Endothelial cell (in vitro differentiated cells): Measurements from ENCODE around the gene MOB1A. TPM values are rescaled to one million over a fixed set of nuclear protein-coding genes. Genes with fewer than 3 reads are reported as not detected.

Experiments
- DNase-seq: peaks from one replicate; pipeline ENCODE4 v3.0.0; 2021; ENCODE audit warnings: low spot score
- H3K27ac Mint-ChIP-seq: one replicate; pipeline ENCODE4 v1.8.0; 2021; ENCODE audit warnings: mixed read lengths, inconsistent platforms; ENCODE audit not compliant: unreplicated experiment
- H3K27me3 Mint-ChIP-seq: one replicate; pipeline ENCODE4 v1.8.0; 2021; ENCODE audit warnings: mild to moderate bottlenecking, moderate library complexity, mixed read lengths, inconsistent platforms; ENCODE audit not compliant: unreplicated experiment
- H3K36me3 Mint-ChIP-seq: one replicate; pipeline ENCODE4 v1.8.0; 2021; ENCODE audit warnings: mild to moderate bottlenecking, low read depth, mixed read lengths, inconsistent platforms; ENCODE audit not compliant: unreplicated experiment
- H3K4me1 Mint-ChIP-seq: one replicate; pipeline ENCODE4 v1.8.0; 2021; ENCODE audit warnings: mild to moderate bottlenecking, mixed read lengths, inconsistent platforms; ENCODE audit not compliant: unreplicated experiment
- H3K4me3 Mint-ChIP-seq: one replicate; pipeline ENCODE4 v1.8.0; 2021; ENCODE audit warnings: mild to moderate bottlenecking, mixed read lengths, inconsistent platforms; ENCODE audit not compliant: unreplicated experiment
- H3K9me3 Mint-ChIP-seq: one replicate; pipeline ENCODE4 v1.8.0; 2021; ENCODE audit warnings: mixed read lengths, inconsistent platforms; ENCODE audit not compliant: unreplicated experiment
- CTCF ChIP-seq: fragments of 200-600 bp; sonication (generic); IDR thresholded peaks from one replicate; pipeline ENCODE4 v1.5.0; 2021; ENCODE audit warnings: antibody characterized with exemption; ENCODE audit not compliant: unreplicated experiment
- total RNA-seq: library from RNA; stranded (reverse); fragmentation: NEBNext Ultra II Directional; extraction: Animal tissue kit (Norgen Biotek cat#: 25700); gene quantifications from one replicate; pipeline ENCODE4 v1.2.1, GENCODE V29; 2021; ENCODE audit not compliant: unreplicated experiment

MOB1A gene
- total RNA-seq, 1 donor from 2014 or later = 85.3 TPM

- no peak overlapping the region for H3K27ac Mint-ChIP-seq
- no peak for DNase-seq
- no peak overlapping the region for H3K4me3 Mint-ChIP-seq
Observed at GRCh38 chr2:74107071-74107470, 71.6 kb downstream of the MOB1A start.

GRCh38 chr2:74105413-74105812, 73.3 kb downstream of the MOB1A start:
- Mint-ChIP-seq H3K27me3 (no peaks in the 10 kb centered on the region), H3K9me3 (no peaks in the 10 kb centered on the region), H3K4me3 (no peak overlapping the region), H3K4me1 (no peaks in the 10 kb centered on the region), H3K36me3 (peaks cover 5% of the 10 kb centered on the region), H3K27ac (no peak overlapping the region)
- TF ChIP-seq CTCF = no peak
- DNase-seq = no peak

More at GRCh38 chr2:74107071-74107470, 71.6 kb downstream of the MOB1A start:
- TF ChIP-seq CTCF = no peak
- H3K36me3 Mint-ChIP-seq = no peaks in the 10 kb centered on the region
- H3K9me3 Mint-ChIP-seq = no peaks in the 10 kb centered on the region
- H3K4me1 Mint-ChIP-seq = no peaks in the 10 kb centered on the region
- H3K27me3 Mint-ChIP-seq = no peaks in the 10 kb centered on the region

- DNase-seq = no peak
- TF ChIP-seq CTCF = no peak
- Mint-ChIP-seq H3K36me3 (peaks cover 8% of the 10 kb centered on the region), H3K27ac (no peak overlapping the region), H3K9me3 (no peaks in the 10 kb centered on the region), H3K4me3 (no peak overlapping the region), H3K27me3 (no peaks in the 10 kb centered on the region), H3K4me1 (no peaks in the 10 kb centered on the region)
Observed at GRCh38 chr2:74104839-74105238, 73.8 kb downstream of the MOB1A start.

- TF ChIP-seq CTCF = no peak
- no peaks in the 10 kb centered on the region for H3K4me1 Mint-ChIP-seq
- H3K36me3 Mint-ChIP-seq = peaks cover 16% of the 10 kb centered on the region
- H3K9me3 Mint-ChIP-seq = no peaks in the 10 kb centered on the region
- no peaks in the 10 kb centered on the region for H3K27me3 Mint-ChIP-seq
- no peak for DNase-seq
- H3K27ac Mint-ChIP-seq = no peak overlapping the region
- no peak overlapping the region for H3K4me3 Mint-ChIP-seq
Observed at GRCh38 chr2:74103763-74104162, 74.9 kb downstream of the MOB1A start.

Other genes with a start within 250 kb of the MOB1A start
- gene TET3, start 194.0 kb downstream of the MOB1A start, total RNA-seq = 23.0 TPM
- gene BOLA3, start 31.0 kb downstream of the MOB1A start, total RNA-seq = 19.0 TPM
- 20.0 TPM for gene MTHFD2, start 19.7 kb upstream of the MOB1A start, total RNA-seq
- gene SLC4A5, start 164.5 kb upstream of the MOB1A start, total RNA-seq = 4.2 TPM
- gene DCTN1, start 201.4 kb upstream of the MOB1A start, total RNA-seq = 244 TPM
- 5.0 TPM for gene C2orf81, start 242.7 kb upstream of the MOB1A start, total RNA-seq
- gene WDR54, start 242.9 kb upstream of the MOB1A start, total RNA-seq = 34.1 TPM